Right cardiac atrium (tissue), 5 donors: ENCODE results near the gene EIF3J. TPM values are rescaled to one million over a fixed set of nuclear protein-coding genes. Genes with fewer than 3 reads are reported as not detected.
A peak's percentile ranks its signal among the peaks of the same experiment; 100 is the strongest.
"Not testable (repeated sequence)": the region's sequence is repeated elsewhere in the genome, so short reads cannot be mapped to it uniquely, and the experiment has no call there.

Experiments used
- ATAC-seq, 2 donors: fragments of 200-7000 bp; cut with Tn5 transposase; one replicate each; pipeline versions ENCODE4 v1.8.0 to v1.9.1; 2020; ENCODE audit warnings: moderate library complexity in 2 of 2, mild to moderate bottlenecking in 1 of 2
- DNase-seq, 3 donors: peaks; one replicate each; pipeline ENCODE4 v3.0.0-alpha.2; 2020
- H3K27ac ChIP-seq: one replicate; pipeline ENCODE4 v1.5.1; 2013; ENCODE audit warnings: mild to moderate bottlenecking, low read length, control low read depth, moderate library complexity
- H3K27me3 ChIP-seq: one replicate; pipeline ENCODE4 v1.6.1; 2013; ENCODE audit not compliant: control insufficient read depth, insufficient read depth
- H3K4me1 ChIP-seq: one replicate; pipeline ENCODE4 v1.6.1; 2013; ENCODE audit warnings: low read length; ENCODE audit not compliant: control insufficient read depth, insufficient read depth
- H3K4me3 ChIP-seq: one replicate; pipeline ENCODE4 v1.5.1; 2013; ENCODE audit warnings: low read length, control low read depth
- H3K9me3 ChIP-seq: one replicate; pipeline ENCODE4 v1.6.1; 2013; ENCODE audit warnings: low read length; ENCODE audit not compliant: control insufficient read depth
- WGBS: extraction: QIAGEN DNeasy Blood & Tissue Kit; methylation state at CpG from one replicate; pipeline ENCODE4 v1.1.7; 2013; 5-methylcytosine and 5-hydroxymethylcytosine counted together
- intact Hi-C, 4 donors: fragments of 100-400 bp; cut with DNase I; formaldehyde crosslinking; loops; one replicate each; pipeline versions ENCODE4 v1.11.0 to v1.14.0; 2022 to 2023
- polyA plus RNA-seq: library from polyadenylated mRNA; stranded (reverse); fragments of 200-250 nt; gene quantifications from one replicate; pipeline ENCODE4 v1.2.3, GENCODE V29; 2013
- total RNA-seq, 4 donors: library from RNA; stranded (reverse); fragmentation: NEBNext Ultra II Directional; extraction: Animal tissue kit (Norgen Biotek cat#: 25700); gene quantifications; one replicate each; pipeline ENCODE4 v1.2.1, GENCODE V29; 2021
- donor health status: healthy with polysubstance abuse.
- donor health status: DM: no; HTN: yes; CAD: no.
- donor health status: DM: no; HTN: no; CAD: no.
- donor health status: DM: no; HTN: yes; CAD: no; lungs with severe emphysema.
- donor health status: DM: yes; HTN: yes; CAD: no.

EIF3J gene
- total and polyA plus RNA-seq, 5 donors, result 40.8 to 73.5 (median 64.4) TPM

- intact Hi-C loops, result no loop called here
- no peak for ATAC-seq
Measured at GRCh38 chr15:44525018-44525417, 11.9 kb upstream of the EIF3J start.

GRCh38 chr15:44527241-44527640 lies 9.7 kb upstream of the EIF3J start:
- H3K27me3 ChIP-seq, result no peaks in the 10 kb centered on the region
- no peak overlapping the region for H3K4me3 ChIP-seq
- no peak overlapping the region for H3K27ac ChIP-seq
- no peaks in the 10 kb centered on the region for H3K9me3 ChIP-seq
- ATAC-seq (no peak), DNase-seq (no peak)
- intact Hi-C loops, result no loop called here
- 79% methylated on average over 2 of the region's 2 CpGs for WGBS
- no peaks in the 10 kb centered on the region for H3K4me1 ChIP-seq

More at GRCh38 chr15:44525018-44525417, 11.9 kb upstream of the EIF3J start:
- Histone ChIP-seq H3K4me3 (no peak overlapping the region), H3K27ac (no peak overlapping the region), H3K27me3 (no peaks in the 10 kb centered on the region), H3K9me3 (no peaks in the 10 kb centered on the region), H3K4me1 (no peaks in the 10 kb centered on the region)
- no peak for DNase-seq
- 97% methylated on average over 1 of the region's 1 CpG for WGBS

- Histone ChIP-seq H3K4me1 (no peaks in the 10 kb centered on the region), H3K4me3 (no peak overlapping the region), H3K27me3 (no peaks in the 10 kb centered on the region), H3K27ac (no peak overlapping the region), H3K9me3 (no peaks in the 10 kb centered on the region)
- WGBS, result 67% methylated on average over 10 of the region's 10 CpGs
- intact Hi-C loops, result no loop called here
- no peak for DNase-seq
- ATAC-seq, result no peak
Measured at GRCh38 chr15:44529864-44530604, 6.9 kb upstream of the EIF3J start.

GRCh38 chr15:44530653-44531052 lies 6.3 kb upstream of the EIF3J start:
- intact Hi-C loops, result no loop called here
- DNase-seq, result no peak
- H3K9me3 ChIP-seq, result no peaks in the 10 kb centered on the region
- no peaks in the 10 kb centered on the region for H3K27me3 ChIP-seq
- H3K4me1 ChIP-seq, result no peaks in the 10 kb centered on the region
- WGBS, result 95% methylated on average over 3 of the region's 3 CpGs
- H3K4me3 ChIP-seq, result no peak overlapping the region
- H3K27ac ChIP-seq, result no peak overlapping the region
- ATAC-seq, result no peak

- H3K27ac ChIP-seq, H3K9me3 ChIP-seq, DNase-seq, intact Hi-C loops, H3K4me3 ChIP-seq, H3K4me1 ChIP-seq, H3K27me3 ChIP-seq, ATAC-seq: not testable (repeated sequence)
- 95% methylated on average over 5 of the region's 5 CpGs for WGBS
Measured at GRCh38 chr15:44532275-44532674, 4.7 kb upstream of the EIF3J start.

- Histone ChIP-seq H3K27ac (no peak overlapping the region), H3K27me3 (no peaks in the 10 kb centered on the region), H3K4me1 (no peaks in the 10 kb centered on the region), H3K4me3 (no peak overlapping the region), H3K9me3 (no peaks in the 10 kb centered on the region)
- ATAC-seq, result no peak
- 97% methylated on average over 3 of the region's 3 CpGs for WGBS
- DNase-seq, result no peak
- intact Hi-C loops, result no loop called here
Measured at GRCh38 chr15:44532689-44533088, 4.3 kb upstream of the EIF3J start.

- H3K27ac ChIP-seq, result no peak overlapping the region
Measured at GRCh38 chr15:44535092-44535491, 1.9 kb upstream of the EIF3J start.

GRCh38 chr15:44535523-44536301 lies 1.2 kb upstream of the EIF3J start:
- intact Hi-C loops, result no loop called here

More at GRCh38 chr15:44535092-44535491, 1.9 kb upstream of the EIF3J start:
- Histone ChIP-seq H3K4me1 (no peaks in the 10 kb centered on the region), H3K27me3 (no peaks in the 10 kb centered on the region), H3K9me3 (no peaks in the 10 kb centered on the region), H3K4me3 (no peak overlapping the region)
- DNase-seq, result no peak
- intact Hi-C loops, result no loop called here
- no peak for ATAC-seq
- WGBS, result 95% methylated on average over 8 of the region's 8 CpGs

GRCh38 chr15:44536302-44536961 lies 515 bp upstream of the EIF3J start:
- no peaks in the 10 kb centered on the region for H3K27me3 ChIP-seq
- WGBS, result under 1% methylated on average over 45 of the region's 47 CpGs
- H3K9me3 ChIP-seq, result no peaks in the 10 kb centered on the region
- ATAC-seq (peak; percentile 89 to 92), DNase-seq (peak; percentile 90 to 95 (median 95))
- intact Hi-C loops, result no loop called here
- peak overlapping the region; percentile 62 for H3K4me3 ChIP-seq
- H3K27ac ChIP-seq, result peak overlapping the region; percentile 95
- H3K4me1 ChIP-seq, result no peaks in the 10 kb centered on the region

More at GRCh38 chr15:44535523-44536301, 1.2 kb upstream of the EIF3J start:
- no peaks in the 10 kb centered on the region for H3K4me1 ChIP-seq
- H3K27ac ChIP-seq, result peak overlapping the region; percentile 95
- H3K4me3 ChIP-seq, result peak overlapping the region; percentile 62
- H3K9me3 ChIP-seq, result no peaks in the 10 kb centered on the region
- ATAC-seq (no peak), DNase-seq (peak in 1 of 3 donors; percentile 59)
- no peaks in the 10 kb centered on the region for H3K27me3 ChIP-seq
- 61% methylated on average over 36 of the region's 36 CpGs for WGBS

GRCh38 chr15:44537735-44538240 lies 841 bp downstream of the EIF3J start:
- Histone ChIP-seq H3K27me3 (no peaks in the 10 kb centered on the region), H3K27ac (peak overlapping the region; percentile 62), H3K4me1 (no peaks in the 10 kb centered on the region), H3K9me3 (no peaks in the 10 kb centered on the region), H3K4me3 (peak overlapping the region; percentile 56)
- no peak for DNase-seq
- WGBS, result 10% methylated on average over 13 of the region's 13 CpGs
- intact Hi-C loops, result no loop called here
- no peak for ATAC-seq
